Endometrial microvascular endothelial cells (primary cell): ENCODE results near the gene PNKP. TPM values are rescaled to one million over a fixed set of nuclear protein-coding genes. Genes with fewer than 3 reads are reported as not detected.
"Not testable (repeated sequence)": the region's sequence is repeated elsewhere in the genome, so short reads cannot be mapped to it uniquely, and the experiment has no call there.

Source experiments
- in situ Hi-C: cut with HindIII; loops from 2 replicates; pipeline ENCODE4 v1.10.0; 2017; ENCODE audit warnings: low sequenced_read_pairs, low pct_unique_long_range_greater_than_20kb; ENCODE audit errors: inconsistent ontology term
- total RNA-seq: library from RNA; depleted of rRNA; stranded (reverse); fragments of >200 nt; gene quantifications from one replicate; pipeline ENCODE4 v1.2.3, GENCODE V29; 2015; ENCODE audit errors: inconsistent ontology term

PNKP gene
- total RNA-seq, 1 donor from 2014 or later = 50.6 TPM

- in situ Hi-C loops = no loop called here
Observed at GRCh38 chr19:49836176-49837008, 31.0 kb downstream of the PNKP start.

GRCh38 chr19:49835562-49835961 is 31.8 kb downstream of the PNKP start:
- in situ Hi-C loops = no loop called here

- in situ Hi-C loops = no loop called here
Observed at GRCh38 chr19:49833599-49833998, 33.8 kb downstream of the PNKP start.

- in situ Hi-C loops = no loop called here
Observed at GRCh38 chr19:49832556-49832955, 34.8 kb downstream of the PNKP start.

- in situ Hi-C loops = no loop called here
Observed at GRCh38 chr19:49831592-49831991, 35.8 kb downstream of the PNKP start.

- in situ Hi-C loops = no loop called here
Observed at GRCh38 chr19:49830766-49831165, 36.6 kb downstream of the PNKP start.

- in situ Hi-C loops = no loop called here
Observed at GRCh38 chr19:49829721-49830120, 37.7 kb downstream of the PNKP start.

- in situ Hi-C loops = no loop called here
Observed at GRCh38 chr19:49829200-49829599, 38.2 kb downstream of the PNKP start.

GRCh38 chr19:49827034-49827433 is 40.3 kb downstream of the PNKP start:
- in situ Hi-C loops = no loop called here

- in situ Hi-C loops = no loop called here
Observed at GRCh38 chr19:49824662-49825061, 42.7 kb downstream of the PNKP start.

GRCh38 chr19:49823472-49823871 is 43.9 kb downstream of the PNKP start:
- in situ Hi-C loops = no loop called here

GRCh38 chr19:49820125-49820524 is 47.3 kb downstream of the PNKP start:
- in situ Hi-C loops = no loop called here

GRCh38 chr19:49819452-49820115 is 47.8 kb downstream of the PNKP start:
- in situ Hi-C loops = not testable (repeated sequence)

- in situ Hi-C loops = no loop called here
Observed at GRCh38 chr19:49818649-49819370, 48.6 kb downstream of the PNKP start.

- in situ Hi-C loops = no loop called here
Observed at GRCh38 chr19:49817964-49818648, 49.3 kb downstream of the PNKP start, which contains the start of gene MED25. Gene MED25, plus strand, starts transcription at chr19:49818289. Its CDS starts 53 bp downstream, at chr19:49818342.

- in situ Hi-C loops = no loop called here
Observed at GRCh38 chr19:49816590-49816989, 50.8 kb downstream of the PNKP start.

- in situ Hi-C loops = no loop called here
Observed at GRCh38 chr19:49814010-49814409, 53.4 kb downstream of the PNKP start.

- in situ Hi-C loops = no loop called here
Observed at GRCh38 chr19:49812997-49813861, 54.1 kb downstream of the PNKP start, which contains the start of gene FUZ. Gene FUZ, minus strand, starts transcription at chr19:49813292. Its CDS starts 186 bp downstream, at chr19:49813106.
